Activated effector memory CD4-positive, alpha-beta T cell treated with Interleukin-2 at 50 U/mL for 16 hours (primary cell): ENCODE results near the gene C5orf22.
"Not testable (repeated sequence)": the region's sequence is repeated elsewhere in the genome, so short reads cannot be mapped to it uniquely, and the experiment has no call there.

ENCODE experiments used
- DNase-seq: peaks from one replicate; pipeline ENCODE4 v3.0.0-alpha.2; 2020

The C5orf22 gene

GRCh38 chr5:31531888-31532547 is at the start of gene C5orf22, which contains the start of gene DROSHA:
TSS of gene C5orf22 (plus strand) at chr5:31532301. CDS start at chr5:31532393, 92 bp downstream.
TSS of gene DROSHA (minus strand) at chr5:31532093. CDS start at chr5:31529059, 3,034 bp downstream.
- peak; percentile 84 for DNase-seq

- no peak for DNase-seq
Observed at GRCh38 chr5:31485376-31486207, 46.5 kb upstream of the C5orf22 start.

GRCh38 chr5:31486441-31486840 is 45.7 kb upstream of the C5orf22 start:
- DNase-seq: no peak

GRCh38 chr5:31487506-31487905 is 44.6 kb upstream of the C5orf22 start:
- no peak for DNase-seq

GRCh38 chr5:31492869-31493268 is 39.2 kb upstream of the C5orf22 start:
- DNase-seq: no peak

GRCh38 chr5:31495336-31495735 is 36.8 kb upstream of the C5orf22 start:
- no peak for DNase-seq

GRCh38 chr5:31496301-31496700 is 35.8 kb upstream of the C5orf22 start:
- DNase-seq: no peak

GRCh38 chr5:31496891-31497290 is 35.2 kb upstream of the C5orf22 start:
- DNase-seq: no peak

GRCh38 chr5:31500256-31500655 is 31.8 kb upstream of the C5orf22 start:
- no peak for DNase-seq

- no peak for DNase-seq
Observed at GRCh38 chr5:31502506-31502905, 29.6 kb upstream of the C5orf22 start.

GRCh38 chr5:31504529-31504928 is 27.6 kb upstream of the C5orf22 start:
- no peak for DNase-seq

GRCh38 chr5:31511305-31511704 is 20.8 kb upstream of the C5orf22 start:
- no peak for DNase-seq

GRCh38 chr5:31516802-31517201 is 15.3 kb upstream of the C5orf22 start:
- DNase-seq: no peak

- DNase-seq: no peak
Observed at GRCh38 chr5:31523041-31523440, 9.1 kb upstream of the C5orf22 start.

- DNase-seq: no peak
Observed at GRCh38 chr5:31530541-31531265, 1.4 kb upstream of the C5orf22 start.

GRCh38 chr5:31531543-31531887 is 586 bp upstream of the C5orf22 start:
- DNase-seq: no peak

- no peak for DNase-seq
Observed at GRCh38 chr5:31534527-31535046, 2.5 kb downstream of the C5orf22 start.

GRCh38 chr5:31536873-31537272 is 4.8 kb downstream of the C5orf22 start:
- no peak for DNase-seq

GRCh38 chr5:31537349-31537748 is 5.2 kb downstream of the C5orf22 start:
- DNase-seq: no peak

- no peak for DNase-seq
Observed at GRCh38 chr5:31537851-31538250, 5.8 kb downstream of the C5orf22 start.

- DNase-seq: not testable (repeated sequence)
Observed at GRCh38 chr5:31549114-31549513, 17.0 kb downstream of the C5orf22 start.

GRCh38 chr5:31551878-31552277 is 19.8 kb downstream of the C5orf22 start:
- no peak for DNase-seq

GRCh38 chr5:31553863-31554262 is 21.8 kb downstream of the C5orf22 start:
- DNase-seq: no peak
